B cell (primary cell): ENCODE measurements around the gene PPP1R12B. TPM values are rescaled to one million over a fixed set of nuclear protein-coding genes. Genes with fewer than 3 reads are reported as not detected.
"Not testable (repeated sequence)": the region's sequence is repeated elsewhere in the genome, so short reads cannot be mapped to it uniquely, and the experiment has no call there.

Experiments
- ATAC-seq: fragments of 200-7000 bp; cut with Tn5 transposase; one replicate; pipeline ENCODE4 v1.10.0; 2021; ENCODE audit warnings: low read depth, mild to moderate bottlenecking, moderate number of reproducible peaks, moderate library complexity
- CTCF ChIA-PET: fragments of 350-600 bp; sonication (Branson Sonifier 250); formaldehyde crosslinking; loops from one replicate; lab custom pipeline; 2021; ENCODE audit warnings: antibody characterized with exemption, inconsistent platforms; lab: Charles Lee
- POLR2A ChIA-PET: fragments of 350-600 bp; sonication (Branson Sonifier 250); formaldehyde crosslinking; loops from one replicate; lab custom pipeline; 2021; ENCODE audit warnings: antibody characterized with exemption; lab: Charles Lee
- DNase-seq: peaks from one replicate; pipeline ENCODE4 v3.0.0; 2013
- H2AFZ ChIP-seq: 2 replicates; pipeline ENCODE4 v1.6.1; 2012; ENCODE audit warnings: mild to moderate bottlenecking, low read depth, low read length; ENCODE audit not compliant: insufficient read depth, poor library complexity, severe bottlenecking
- H3K27ac ChIP-seq, 2 donors: 1 replicate in 1 of 2; 2 replicates in 1 of 2; pipeline ENCODE4 v1.5.1; 2012 to 2013; ENCODE audit warnings: low read length in 2 of 2, mild to moderate bottlenecking in 2 of 2, moderate library complexity in 1 of 2
- H3K27me3 ChIP-seq, 4 experiments: fragments of 200-600 bp in 1 of 4; sonication (generic) in 1 of 4; replicated peaks in 1 of 4; 1 replicate in 2 of 4; 2 replicates in 2 of 4; pipeline versions ENCODE4 v1.6.1 to v1.7.0; 2013 to 2016; ENCODE audit warnings: low read length in 3 of 4, mild to moderate bottlenecking in 2 of 4, mixed read lengths in 1 of 4, moderate library complexity in 1 of 4; ENCODE audit not compliant: insufficient read depth in 4 of 4, control insufficient read depth in 3 of 4; ENCODE audit errors: control extremely low read depth in 1 of 4
- H3K36me3 ChIP-seq, 2 experiments: replicated peaks in 1 of 2; 1 replicate in 1 of 2; 2 replicates in 1 of 2; pipeline versions ENCODE4 v1.6.1 to v1.7.1; 2013; ENCODE audit warnings: low read length in 1 of 2; ENCODE audit not compliant: insufficient read depth in 2 of 2, control insufficient read depth in 1 of 2; ENCODE audit errors: control extremely low read depth in 1 of 2, extremely low read depth in 1 of 2
- H3K4me1 ChIP-seq, 2 donors: fragments of 200-600 bp in 1 of 2; sonication (generic) in 1 of 2; 1 replicate in 1 of 2; 2 replicates in 1 of 2; pipeline versions ENCODE4 v1.5.1 to v1.6.1; 2013 to 2017; ENCODE audit warnings: low read length in 2 of 2; ENCODE audit not compliant: control insufficient read depth in 2 of 2, insufficient read depth in 2 of 2
- H3K4me2 ChIP-seq: replicated peaks from 2 replicates; pipeline ENCODE3; 2012; ENCODE audit warnings: mild to moderate bottlenecking, low read depth, low read length; ENCODE audit not compliant: poor library complexity, severe bottlenecking
- H3K4me3 ChIP-seq, 5 experiments: fragments of 200-600 bp in 1 of 5; sonication (generic) in 1 of 5; 1 replicate in 3 of 5; 2 replicates in 2 of 5; pipeline versions ENCODE4 v1.5.1 to v1.7.0; 2011 to 2016; ENCODE audit warnings: low read length in 4 of 5, mild to moderate bottlenecking in 4 of 5, low read depth in 2 of 5, control low read depth in 1 of 5, moderate library complexity in 1 of 5; ENCODE audit not compliant: insufficient read depth in 1 of 5; ENCODE audit errors: control extremely low read depth in 1 of 5, extremely low read depth in 1 of 5
- H3K79me2 ChIP-seq: fragments of 200-600 bp; sonication (generic); one replicate; pipeline ENCODE4 v1.6.0; 2016; ENCODE audit warnings: low read length; ENCODE audit not compliant: control insufficient read depth, insufficient read depth
- H3K9ac ChIP-seq: fragments of 200-600 bp; sonication (generic); 2 replicates; pipeline ENCODE4 v1.6.1; 2017; ENCODE audit warnings: mild to moderate bottlenecking, low read length, moderate library complexity
- H3K9me3 ChIP-seq, 3 donors: one replicate each; pipeline versions ENCODE4 v1.6.1 to v1.7.1; 2013; ENCODE audit warnings: low read length in 2 of 3; ENCODE audit not compliant: control insufficient read depth in 2 of 3, insufficient read depth in 1 of 3; ENCODE audit errors: control extremely low read depth in 1 of 3
- H4K20me1 ChIP-seq: 2 replicates; pipeline ENCODE4 v1.6.0; 2012; ENCODE audit warnings: mild to moderate bottlenecking, low read length; ENCODE audit not compliant: insufficient read depth, control insufficient read depth, poor library complexity, severe bottlenecking
- H3K27ac Mint-ChIP-seq: one replicate; pipeline ENCODE4 v1.8.0; 2021; ENCODE audit warnings: mixed read lengths
- H3K27me3 Mint-ChIP-seq: one replicate; pipeline ENCODE4 v1.8.0; 2021; ENCODE audit warnings: mixed read lengths
- H3K4me1 Mint-ChIP-seq: one replicate; pipeline ENCODE4 v1.8.0; 2021; ENCODE audit warnings: mixed read lengths
- H3K4me3 Mint-ChIP-seq: one replicate; pipeline ENCODE4 v1.8.0; 2021; ENCODE audit warnings: mixed read lengths
- H3K9me3 Mint-ChIP-seq: one replicate; pipeline ENCODE4 v1.8.0; 2022; ENCODE audit warnings: mixed read lengths; ENCODE audit not compliant: insufficient read depth
- WGBS: methylation state at CpG from one replicate; pipeline ENCODE4 v1.1.5; 2013; ENCODE audit warnings: missing lambda C conversion rate; ENCODE audit not compliant: insufficient coverage; 5-methylcytosine and 5-hydroxymethylcytosine counted together
- intact Hi-C: fragments of 100-400 bp; cut with micrococcal nuclease; formaldehyde crosslinking; loops from one replicate; pipeline ENCODE4 v1.10.0; 2022
- polyA plus RNA-seq: library from polyadenylated mRNA; depleted of rRNA; stranded (reverse); fragments of >200 nt; gene quantifications from 2 replicates; pipeline ENCODE4 v1.2.3, GENCODE V29; 2012
- total RNA-seq, 2 donors: library from RNA; stranded (reverse); fragments of 120-200 nt in 1 of 2; gene quantifications; 1 replicate in 1 of 2; 2 replicates in 1 of 2; pipeline versions ENCODE4 v1.2.3 to v1.2.4, GENCODE V29; 2013 to 2022

The PPP1R12B gene
- total and polyA plus RNA-seq, 2 donors (not counting 1 experiment from before 2014, with no cell fraction given): 7.1 to 49.6 TPM

DNA sequence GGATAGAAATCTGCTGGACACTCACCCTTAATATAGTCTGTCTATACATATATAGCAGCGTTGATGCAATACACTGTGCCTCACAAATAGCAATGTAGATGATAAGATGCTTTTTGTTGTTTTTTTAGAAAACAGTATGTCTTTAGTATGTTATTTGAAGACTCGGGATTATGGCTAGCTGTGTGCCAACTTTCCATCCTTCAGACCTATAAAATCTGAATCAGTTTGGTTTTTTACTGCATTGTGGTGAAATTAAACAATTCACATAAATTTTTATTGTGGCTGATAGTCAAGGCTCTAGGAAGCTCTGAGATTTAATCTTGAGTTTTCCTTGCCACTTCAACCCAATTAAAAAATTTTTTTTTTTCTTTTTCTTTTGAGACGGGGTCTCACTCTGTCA is 170.4 kb downstream of the PPP1R12B start:
- intact Hi-C loops: loop anchor here (5.0 kb wide), 1 partner anchor 33 kb away; no protein-coding TSS in a partner anchor
- H3K4me1 ChIP-seq, H3K79me2 ChIP-seq, H3K27me3 Mint-ChIP-seq, H3K36me3 ChIP-seq, H2AFZ ChIP-seq, H3K27ac ChIP-seq, H3K9ac ChIP-seq, H3K9me3 ChIP-seq, H3K27me3 ChIP-seq, H3K9me3 Mint-ChIP-seq, H3K4me1 Mint-ChIP-seq, H3K4me2 ChIP-seq, DNase-seq, ATAC-seq, H3K4me3 ChIP-seq, H4K20me1 ChIP-seq, H3K4me3 Mint-ChIP-seq, POLR2A ChIA-PET, H3K27ac Mint-ChIP-seq, CTCF ChIA-PET: not testable (repeated sequence)
- no CpG with 5 or more reads among the region's 3 CpGs for WGBS

- H3K79me2 ChIP-seq, H3K4me3 ChIP-seq, H3K9ac ChIP-seq, H3K4me3 Mint-ChIP-seq, H3K27ac ChIP-seq, H2AFZ ChIP-seq, H3K27me3 ChIP-seq, DNase-seq, H4K20me1 ChIP-seq, H3K9me3 ChIP-seq, H3K27ac Mint-ChIP-seq, POLR2A ChIA-PET, H3K36me3 ChIP-seq, ATAC-seq, H3K4me1 Mint-ChIP-seq, H3K27me3 Mint-ChIP-seq, H3K4me1 ChIP-seq, H3K4me2 ChIP-seq, H3K9me3 Mint-ChIP-seq, intact Hi-C loops: not testable (repeated sequence)
- CTCF ChIA-PET: interaction anchor here (1.7 kb wide), 1 partner anchor 15 kb away, joined by 3 read pairs; no protein-coding TSS in a partner anchor
These were observed 171.8 kb downstream of the PPP1R12B start for GRCh38 chr1:202520129-202520856.

DNA sequence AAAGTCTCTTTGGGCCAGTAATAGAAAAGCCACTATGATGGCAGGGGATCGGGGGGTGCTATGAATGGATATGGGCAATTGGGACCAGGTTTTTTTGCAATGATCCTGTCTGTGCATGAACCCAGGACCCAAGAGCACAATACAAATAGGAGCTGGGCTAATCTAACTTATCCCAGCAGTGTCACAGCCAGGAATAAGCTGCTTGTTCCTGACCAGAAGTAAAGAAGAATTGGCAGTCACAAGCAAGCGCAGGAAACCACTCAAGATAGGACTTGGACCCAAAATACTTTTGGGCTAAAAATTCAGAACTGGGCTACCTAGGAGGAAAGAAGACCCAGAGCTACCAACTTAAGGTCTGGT is 172.3 kb downstream of the PPP1R12B start:
- H3K27me3 ChIP-seq, H3K27me3 Mint-ChIP-seq, H2AFZ ChIP-seq, intact Hi-C loops, H3K9me3 ChIP-seq, H3K9me3 Mint-ChIP-seq, H3K4me3 Mint-ChIP-seq, ATAC-seq, H3K27ac ChIP-seq, H3K36me3 ChIP-seq, H3K9ac ChIP-seq, H3K4me1 Mint-ChIP-seq, H3K79me2 ChIP-seq, H4K20me1 ChIP-seq, POLR2A ChIA-PET, H3K27ac Mint-ChIP-seq, H3K4me2 ChIP-seq, H3K4me3 ChIP-seq, H3K4me1 ChIP-seq, DNase-seq: not testable (repeated sequence)
- CTCF ChIA-PET: interaction anchor here (1.7 kb wide), 1 partner anchor 16 kb away, joined by 3 read pairs; no protein-coding TSS in a partner anchor
- no CpG with 5 or more reads among the region's 2 CpGs for WGBS

GRCh38 chr1:202521484-202521883 is 173.0 kb downstream of the PPP1R12B start:
- POLR2A ChIA-PET: not testable (repeated sequence)

More at GRCh38 chr1:202521484-202521883, 173.0 kb downstream of the PPP1R12B start:
- H3K9me3 ChIP-seq, H2AFZ ChIP-seq, ATAC-seq, H3K4me1 Mint-ChIP-seq, DNase-seq, H3K27me3 ChIP-seq, H3K4me3 Mint-ChIP-seq, H3K9ac ChIP-seq, H3K4me1 ChIP-seq, H3K9me3 Mint-ChIP-seq, H3K27ac Mint-ChIP-seq, intact Hi-C loops, H4K20me1 ChIP-seq, H3K4me3 ChIP-seq, H3K27ac ChIP-seq, H3K27me3 Mint-ChIP-seq, H3K79me2 ChIP-seq, H3K4me2 ChIP-seq, H3K36me3 ChIP-seq: not testable (repeated sequence)
- CTCF ChIA-PET: interaction anchor here (1.7 kb wide), 1 partner anchor 17 kb away, joined by 3 read pairs; no protein-coding TSS in a partner anchor
- no CpG with 5 or more reads among the region's 1 CpG for WGBS
